PC-9 (cell line): ENCODE results near the gene DCST2. TPM values are rescaled to one million over a fixed set of nuclear protein-coding genes. Genes with fewer than 3 reads are reported as not detected.
"Not testable (repeated sequence)": the region's sequence is repeated elsewhere in the genome, so short reads cannot be mapped to it uniquely, and the experiment has no call there.

Source experiments
- BruUV-seq: library from RNA; stranded (reverse); fragments of 400-500 nt; replicated peaks from 2 replicates; lab custom pipeline; 2021; lab: Mats Ljungman, UMichigan
- CTCF ChIA-PET: fragments of 300-600 bp; sonication (Branson Sonifier 250); formaldehyde crosslinking; loops from one replicate; lab custom pipeline; 2022; ENCODE audit warnings: antibody characterized with exemption; lab: Charles Lee
- POLR2A ChIA-PET: fragments of 300-600 bp; sonication (Branson Sonifier 250); formaldehyde crosslinking; loops from one replicate; lab custom pipeline; 2022; ENCODE audit warnings: antibody characterized with exemption; ENCODE audit not compliant: unreplicated experiment; lab: Charles Lee
- DNase-seq, 2 experiments: peaks; one replicate each; pipeline versions ENCODE4 v3.0.0 to v3.0.0-alpha.2; 2015 to 2022; ENCODE audit warnings: mixed read lengths in 1 of 2
- H2AFZ ChIP-seq: fragments of 200-600 bp; sonication (generic); 2 replicates; pipeline ENCODE4 v1.8.1; 2017; ENCODE audit warnings: antibody characterized with exemption
- H3F3A ChIP-seq: fragments of 200-600 bp; sonication (generic); 2 replicates; pipeline ENCODE4 v1.8.1; 2017; ENCODE audit warnings: antibody characterized with exemption, mild to moderate bottlenecking, low read depth; ENCODE audit not compliant: insufficient read depth
- H3K27ac ChIP-seq: fragments of 200-600 bp; sonication (generic); 2 replicates; pipeline ENCODE4 v1.6.1; 2016; ENCODE audit warnings: mixed run types
- H3K27me3 ChIP-seq: fragments of 200-600 bp; sonication (generic); 2 replicates; pipeline ENCODE4 v1.6.1; 2016; ENCODE audit warnings: low read depth, mixed run types; ENCODE audit not compliant: insufficient read depth
- H3K36me3 ChIP-seq: fragments of 200-600 bp; sonication (generic); 2 replicates; pipeline ENCODE4 v1.6.1; 2016; ENCODE audit warnings: low read depth, mixed run types
- H3K4me1 ChIP-seq: fragments of 200-600 bp; sonication (generic); replicated peaks from 2 replicates; pipeline ENCODE4 v1.6.1; 2016; ENCODE audit warnings: mixed run types; ENCODE audit not compliant: insufficient read depth
- H3K4me2 ChIP-seq: fragments of 200-600 bp; sonication (generic); 2 replicates; pipeline ENCODE4 v1.6.1; 2017; ENCODE audit warnings: mixed run types
- H3K4me3 ChIP-seq: fragments of 200-600 bp; sonication (generic); 2 replicates; pipeline ENCODE4 v1.6.1; 2016; ENCODE audit warnings: mixed run types
- H3K79me2 ChIP-seq: fragments of 200-600 bp; sonication (generic); 2 replicates; pipeline ENCODE4 v1.6.1; 2017; ENCODE audit warnings: low read depth, mixed run types
- H3K9me2 ChIP-seq: fragments of 200-600 bp; sonication (generic); 2 replicates; pipeline ENCODE4 v1.8.1; 2017; ENCODE audit warnings: mild to moderate bottlenecking; ENCODE audit not compliant: insufficient read depth
- H3K9me3 ChIP-seq: fragments of 200-600 bp; sonication (generic); 2 replicates; pipeline ENCODE4 v1.8.1; 2016; ENCODE audit warnings: low read depth; ENCODE audit not compliant: insufficient read depth
- H4K20me1 ChIP-seq: fragments of 200-600 bp; sonication (generic); 2 replicates; pipeline ENCODE4 v1.8.1; 2017; ENCODE audit not compliant: insufficient read depth
- CTCF ChIP-seq: fragments of 200-600 bp; sonication (generic); conservative IDR thresholded peaks from 2 replicates; pipeline ENCODE4 v1.6.1; 2017; ENCODE audit warnings: mixed run types, antibody characterized with exemption, mild to moderate bottlenecking, moderate library complexity
- EZH2 ChIP-seq: fragments of 200-600 bp; sonication (generic); IDR thresholded peaks from 2 replicates; pipeline ENCODE4 v1.8.0; 2017; ENCODE audit warnings: antibody characterized with exemption, low read depth
- intact Hi-C: fragments of 100-400 bp; cut with micrococcal nuclease; formaldehyde crosslinking; loops from one replicate; pipeline ENCODE4 v1.10.0; 2022; ENCODE audit not compliant: unreplicated experiment
- total RNA-seq: library from RNA; stranded (reverse); gene quantifications from 2 replicates; pipeline ENCODE4 v1.2.3, GENCODE V29; 2021

The DCST2 gene
- total RNA-seq, 1 experiment from 2014 or later = 4.4 TPM

DNA sequence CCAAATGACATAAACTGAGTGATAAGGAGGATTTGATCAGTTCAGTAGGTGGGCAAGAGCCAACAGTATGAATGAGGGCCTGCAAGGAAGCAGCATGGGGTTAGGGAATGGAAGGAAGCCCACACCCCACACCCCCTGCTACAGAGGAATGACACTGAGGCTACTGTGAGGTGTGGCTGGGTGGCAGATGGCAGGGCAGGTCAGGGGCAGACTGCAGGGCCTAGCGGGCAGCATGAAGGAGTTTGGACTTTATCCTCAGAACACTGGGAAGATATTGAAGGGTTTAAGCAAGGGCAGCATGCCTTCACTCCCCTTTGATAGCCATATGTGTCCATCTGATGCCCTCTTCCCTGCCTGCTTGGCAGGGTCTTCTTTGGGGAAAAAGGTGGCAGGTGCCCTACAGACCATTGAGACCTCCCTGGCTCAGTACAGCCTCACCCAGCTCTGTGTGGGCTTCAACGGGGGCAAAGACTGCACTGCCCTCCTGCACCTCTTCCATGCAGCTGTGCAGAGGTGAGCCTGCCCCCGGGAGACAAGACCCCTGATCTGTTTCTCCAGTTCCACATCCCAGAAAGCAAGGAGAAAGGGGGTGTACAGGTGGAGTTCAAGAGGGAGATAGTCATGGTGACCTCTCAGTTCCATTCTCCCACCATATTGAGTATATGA is 44.3 kb downstream of the DCST2 start:
- no peak overlapping the region for H3K27ac ChIP-seq
- no peak overlapping the region for H2AFZ ChIP-seq
- CTCF ChIA-PET = no interaction called here
- H3K4me2 ChIP-seq = no peak overlapping the region
- peaks cover 47% of the 10 kb centered on the region for H3K79me2 ChIP-seq
- H4K20me1 ChIP-seq = no peaks in the 10 kb centered on the region
- no peak for TF ChIP-seq EZH2
- TF ChIP-seq CTCF = no peak
- no peaks in the 10 kb centered on the region for H3K9me2 ChIP-seq
- H3K36me3 ChIP-seq = peaks cover 18% of the 10 kb centered on the region
- no peaks in the 10 kb centered on the region for H3K9me3 ChIP-seq
- no peaks in the 10 kb centered on the region for H3K27me3 ChIP-seq
- H3F3A ChIP-seq = peaks cover 40% of the 10 kb centered on the region; the same call in 1 of the 2 replicates
- POLR2A ChIA-PET = interaction anchor here (0.5 kb wide), 1 partner anchor 94 kb away, joined by 4 read pairs; no protein-coding TSS in a partner anchor
- H3K4me3 ChIP-seq = no peak overlapping the region
- no TSS peak for BruUV-seq
- intact Hi-C loops = no loop called here
- peaks cover 25% of the 10 kb centered on the region for H3K4me1 ChIP-seq
- no peak for DNase-seq

DNA sequence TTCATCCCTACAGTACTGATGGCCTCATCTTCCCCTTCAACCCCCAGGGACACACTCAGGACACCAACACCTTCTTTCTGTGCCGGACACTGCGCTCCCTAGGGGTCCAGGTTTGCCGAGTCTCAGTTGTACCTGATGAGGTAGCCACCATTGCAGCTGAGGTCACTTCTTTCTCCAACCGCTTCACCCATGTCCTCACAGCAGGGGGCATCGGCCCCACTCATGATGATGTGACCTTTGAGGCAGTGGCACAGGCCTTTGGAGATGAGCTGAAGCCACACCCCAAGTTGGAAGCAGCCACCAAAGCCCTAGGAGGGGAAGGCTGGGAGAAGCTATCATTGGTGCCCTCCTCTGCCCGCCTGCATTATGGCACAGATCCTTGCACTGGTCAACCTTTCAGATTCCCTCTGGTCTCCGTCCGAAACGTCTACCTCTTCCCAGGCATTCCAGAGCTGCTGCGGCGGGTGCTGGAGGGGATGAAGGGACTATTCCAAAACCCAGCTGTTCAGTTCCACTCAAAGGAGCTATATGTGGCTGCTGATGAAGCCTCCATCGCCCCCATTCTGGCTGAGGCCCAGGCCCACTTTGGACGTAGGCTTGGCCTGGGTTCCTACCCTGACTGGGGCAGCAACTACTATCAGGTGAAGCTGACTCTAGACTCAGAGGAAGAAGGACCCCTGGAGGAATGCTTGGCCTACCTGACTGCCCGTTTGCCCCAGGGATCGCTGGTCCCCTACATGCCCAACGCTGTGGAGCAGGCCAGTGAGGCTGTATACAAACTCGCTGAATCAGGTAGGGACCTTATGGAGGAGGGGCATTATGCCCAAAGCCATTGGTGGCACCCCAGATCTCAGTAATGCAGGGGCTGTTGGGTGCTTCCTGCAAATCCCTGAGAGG is 45.3 kb downstream of the DCST2 start:
- Histone ChIP-seq H2AFZ (no peak overlapping the region), H3K27ac (no peak overlapping the region), H3K79me2 (peaks cover 57% of the 10 kb centered on the region), H3K4me3 (no peak overlapping the region), H3K9me2 (no peaks in the 10 kb centered on the region), H3K4me2 (no peak overlapping the region; the same call in 1 of the 2 replicates), H3F3A (peaks cover 31% of the 10 kb centered on the region; the same call in 1 of the 2 replicates), H3K27me3 (no peaks in the 10 kb centered on the region), H3K36me3 (peaks cover 18% of the 10 kb centered on the region), H4K20me1 (no peaks in the 10 kb centered on the region), H3K4me1 (peaks cover 28% of the 10 kb centered on the region), H3K9me3 (no peaks in the 10 kb centered on the region)
- intact Hi-C loops = no loop called here
- ChIA-PET POLR2A (interaction anchor here (0.6 kb wide), 1 partner anchor 34 kb away, joined by 4 read pairs; no protein-coding TSS in a partner anchor), CTCF (no interaction called here)
- no TSS peak for BruUV-seq
- no peak for TF ChIP-seq CTCF
- TF ChIP-seq EZH2 = no peak
- DNase-seq = no peak

GRCh38 chr1:154987326-154987725 is 46.3 kb downstream of the DCST2 start:
- no TSS peak for BruUV-seq
- no peak overlapping the region for H3K4me3 ChIP-seq
- no peak overlapping the region for H2AFZ ChIP-seq
- ChIA-PET CTCF (interaction anchor here (1.1 kb wide), 1 partner anchor 9 kb away, joined by 7 read pairs; no protein-coding TSS in a partner anchor), POLR2A (no interaction called here)
- no peaks in the 10 kb centered on the region for H3K27me3 ChIP-seq
- no peaks in the 10 kb centered on the region for H4K20me1 ChIP-seq
- no peaks in the 10 kb centered on the region for H3K9me2 ChIP-seq
- peak in 1 of 2 experiments; percentile 74 for DNase-seq
- intact Hi-C loops = no loop called here
- peaks cover 58% of the 10 kb centered on the region for H3K79me2 ChIP-seq
- H3K4me2 ChIP-seq = peak overlapping the region; percentile 33
- H3F3A ChIP-seq = peaks cover 29% of the 10 kb centered on the region
- no peak for TF ChIP-seq CTCF
- peak overlapping the region; percentile 48 for H3K27ac ChIP-seq
- peaks cover 30% of the 10 kb centered on the region for H3K4me1 ChIP-seq
- peaks cover 18% of the 10 kb centered on the region for H3K36me3 ChIP-seq
- H3K9me3 ChIP-seq = no peaks in the 10 kb centered on the region

DNA sequence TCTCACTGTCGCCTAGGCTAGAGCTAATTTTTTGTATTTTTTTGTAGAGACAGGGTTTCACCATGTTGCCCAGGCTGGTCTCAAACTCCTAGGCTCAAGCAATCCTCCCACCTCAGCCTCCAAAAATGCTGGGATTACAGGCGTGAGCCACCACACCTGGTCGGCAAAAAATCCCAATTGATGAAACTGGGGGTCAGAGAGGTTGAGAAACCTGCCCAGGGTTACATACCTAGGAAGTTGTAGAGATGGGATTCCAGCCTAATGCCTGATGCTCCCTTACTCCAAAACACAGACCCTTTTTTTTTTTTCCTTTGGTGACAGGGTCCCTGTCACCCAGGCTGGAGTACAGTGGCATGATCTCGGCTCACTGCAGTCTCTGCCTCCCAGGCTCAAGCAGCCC is 46.8 kb downstream of the DCST2 start:
- BruUV-seq, intact Hi-C loops, POLR2A ChIA-PET, H2AFZ ChIP-seq, DNase-seq, H3K4me3 ChIP-seq, H3K9me2 ChIP-seq, H3K9me3 ChIP-seq, H3K27me3 ChIP-seq, H4K20me1 ChIP-seq: not testable (repeated sequence)
- Histone ChIP-seq H3K4me1 (peaks cover 32% of the 10 kb centered on the region), H3K36me3 (peaks cover 18% of the 10 kb centered on the region), H3K4me2 (peak overlapping the region; percentile 33), H3K27ac (peak overlapping the region; percentile 48), H3F3A (peaks cover 29% of the 10 kb centered on the region), H3K79me2 (peaks cover 58% of the 10 kb centered on the region)
- CTCF ChIA-PET = interaction anchor here (0.6 to 1.1 kb wide), 2 partner anchors 10 to 329 kb away, joined by 3 to 7 read pairs; no protein-coding TSS in a partner anchor
